ENCODE results near the gene CDRT4.

The CDRT4 gene

DNA sequence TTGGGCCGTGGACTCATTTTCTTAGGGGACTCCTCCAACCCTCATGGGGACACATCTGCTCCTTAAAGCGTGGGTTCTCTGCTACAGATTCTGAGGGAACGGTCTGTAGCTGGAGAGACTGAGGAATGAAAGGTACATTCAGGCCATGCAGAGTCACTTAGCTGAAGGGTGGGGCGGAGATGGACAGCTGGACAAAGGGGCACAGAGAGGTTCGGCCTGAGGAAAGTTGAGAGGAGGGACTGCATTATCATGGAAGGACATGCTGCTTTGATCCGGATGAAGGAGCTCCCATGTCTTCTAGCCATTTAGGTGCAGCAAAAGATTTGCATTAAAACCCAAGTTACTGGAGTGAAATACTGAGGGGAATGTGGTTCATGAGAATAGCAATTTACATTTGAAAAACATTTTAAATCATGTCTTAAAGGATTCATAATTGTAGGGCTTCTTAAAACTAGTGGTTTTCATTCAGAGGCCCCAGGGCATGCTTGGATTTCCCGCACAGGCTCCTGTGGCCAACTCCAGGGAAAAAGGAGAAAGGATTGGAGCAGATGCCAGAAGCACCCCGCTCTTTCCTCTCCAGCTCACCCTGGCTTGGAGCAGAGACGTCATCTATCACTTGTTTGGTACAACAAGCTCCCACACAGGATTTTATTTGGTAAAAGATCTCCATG lies 54.2 kb downstream of the CDRT4 start:
- no peaks in the 10 kb centered on the region for H3K4me1 ChIP-seq (ENCODE audit: control insufficient read depth, low read length)
- H3K79me2 ChIP-seq (ENCODE audit: control insufficient read depth, low read length): no peaks in the 10 kb centered on the region
- H3K27ac ChIP-seq (ENCODE audit: low read depth, low read length): no peak overlapping the region
- no peak overlapping the region for H3K4me2 ChIP-seq (ENCODE audit: low read length)
- no peaks in the 10 kb centered on the region for H4K20me1 ChIP-seq (ENCODE audit: control insufficient read depth, insufficient read depth, low read depth, low read length)
- H3F3A ChIP-seq (ENCODE audit: control insufficient read depth, insufficient read depth): no peaks in the 10 kb centered on the region
- H3K36me3 ChIP-seq (ENCODE audit: control insufficient read depth, low read length): no peaks in the 10 kb centered on the region
- H3K9me3 ChIP-seq (ENCODE audit: control insufficient read depth, insufficient read depth, low read length): no peaks in the 10 kb centered on the region
- H3K9me2 ChIP-seq (replicated peaks; ENCODE audit: control insufficient read depth, low read length): no peaks in the 10 kb centered on the region
- no peaks in the 10 kb centered on the region for H3K27me3 ChIP-seq (ENCODE audit: control insufficient read depth, low read length)
- TF ChIP-seq, protein P1, sequence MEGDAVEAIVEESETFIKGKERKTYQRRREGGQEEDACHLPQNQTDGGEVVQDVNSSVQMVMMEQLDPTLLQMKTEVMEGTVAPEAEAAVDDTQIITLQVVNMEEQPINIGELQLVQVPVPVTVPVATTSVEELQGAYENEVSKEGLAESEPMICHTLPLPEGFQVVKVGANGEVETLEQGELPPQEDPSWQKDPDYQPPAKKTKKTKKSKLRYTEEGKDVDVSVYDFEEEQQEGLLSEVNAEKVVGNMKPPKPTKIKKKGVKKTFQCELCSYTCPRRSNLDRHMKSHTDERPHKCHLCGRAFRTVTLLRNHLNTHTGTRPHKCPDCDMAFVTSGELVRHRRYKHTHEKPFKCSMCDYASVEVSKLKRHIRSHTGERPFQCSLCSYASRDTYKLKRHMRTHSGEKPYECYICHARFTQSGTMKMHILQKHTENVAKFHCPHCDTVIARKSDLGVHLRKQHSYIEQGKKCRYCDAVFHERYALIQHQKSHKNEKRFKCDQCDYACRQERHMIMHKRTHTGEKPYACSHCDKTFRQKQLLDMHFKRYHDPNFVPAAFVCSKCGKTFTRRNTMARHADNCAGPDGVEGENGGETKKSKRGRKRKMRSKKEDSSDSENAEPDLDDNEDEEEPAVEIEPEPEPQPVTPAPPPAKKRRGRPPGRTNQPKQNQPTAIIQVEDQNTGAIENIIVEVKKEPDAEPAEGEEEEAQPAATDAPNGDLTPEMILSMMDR (IDR thresholded peaks at IDR 0.05; ENCODE audit: low read depth, low read length, poor library complexity, severe bottlenecking): no peak
- TF ChIP-seq EZH2phosphoT487 (IDR thresholded peaks at IDR 0.05; ENCODE audit: borderline replicate concordance, low read length): no peak
- H3K4me3 ChIP-seq (ENCODE audit: low read length): no peak overlapping the region

GRCh38 chr17:15412606-15413005 lies 54.8 kb downstream of the CDRT4 start:
- Histone ChIP-seq H3K4me2 (ENCODE audit: low read length) (no peak overlapping the region), H4K20me1 (ENCODE audit: control insufficient read depth, insufficient read depth, low read depth, low read length) (no peaks in the 10 kb centered on the region), H3K4me1 (ENCODE audit: control insufficient read depth, low read length) (no peaks in the 10 kb centered on the region), H3K4me3 (ENCODE audit: low read length) (no peak overlapping the region), H3K36me3 (ENCODE audit: control insufficient read depth, low read length) (no peaks in the 10 kb centered on the region), H3F3A (ENCODE audit: control insufficient read depth, insufficient read depth) (no peaks in the 10 kb centered on the region), H3K79me2 (ENCODE audit: control insufficient read depth, low read length) (no peaks in the 10 kb centered on the region), H3K27ac (ENCODE audit: low read depth, low read length) (no peak overlapping the region), H3K27me3 (ENCODE audit: control insufficient read depth, low read length) (no peaks in the 10 kb centered on the region), H3K9me3 (ENCODE audit: control insufficient read depth, insufficient read depth, low read length) (no peaks in the 10 kb centered on the region), H3K9me2 (replicated peaks; ENCODE audit: control insufficient read depth, low read length) (no peaks in the 10 kb centered on the region)
- no peak for TF ChIP-seq EZH2phosphoT487 (IDR thresholded peaks at IDR 0.05; ENCODE audit: borderline replicate concordance, low read length)
- TF ChIP-seq, protein P1 (IDR thresholded peaks at IDR 0.05; ENCODE audit: low read depth, low read length, poor library complexity, severe bottlenecking): no peak

DNA sequence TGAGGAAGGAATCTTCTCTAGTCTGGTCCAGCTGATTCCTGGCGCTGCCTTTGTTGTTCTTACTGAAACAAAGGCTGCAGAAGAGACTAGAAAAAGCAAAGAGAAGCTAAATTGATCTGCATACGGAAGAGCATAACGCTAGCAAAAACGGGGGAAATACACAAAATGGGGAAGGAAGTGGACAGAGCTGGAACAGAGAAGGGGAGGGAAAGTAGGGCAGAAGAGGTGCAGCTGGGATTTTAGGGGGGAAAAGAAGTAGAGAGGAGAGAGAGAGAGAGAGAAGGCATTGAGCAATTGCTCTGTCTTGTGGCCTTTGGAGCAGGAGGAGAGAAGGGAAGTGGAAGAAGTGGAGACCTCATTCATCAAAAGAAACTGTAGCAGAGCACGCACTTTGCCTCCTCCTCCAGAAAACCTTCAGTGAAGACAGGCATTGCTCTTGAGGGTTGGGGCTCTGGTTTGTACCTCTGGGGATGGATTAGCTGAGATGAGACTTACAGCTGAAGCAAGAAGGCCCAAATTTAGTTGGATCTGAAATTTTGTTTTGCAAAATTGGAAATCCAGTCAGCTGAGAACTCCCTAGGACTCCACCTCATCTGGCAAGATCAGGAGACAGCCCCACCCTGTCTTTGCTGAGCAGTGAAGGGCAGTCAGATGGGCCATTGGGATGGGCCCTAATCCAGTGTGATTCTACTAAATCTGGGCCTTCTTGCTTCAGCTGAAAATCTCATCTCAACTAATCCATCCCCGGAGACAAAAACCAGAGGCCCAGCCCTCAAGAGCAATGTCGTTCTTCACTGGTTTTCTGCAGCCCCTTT lies 55.8 kb downstream of the CDRT4 start:
- Histone ChIP-seq H3K9me3 (ENCODE audit: control insufficient read depth, insufficient read depth, low read length) (no peaks in the 10 kb centered on the region), H4K20me1 (ENCODE audit: control insufficient read depth, insufficient read depth, low read depth, low read length) (no peaks in the 10 kb centered on the region), H3K4me1 (ENCODE audit: control insufficient read depth, low read length) (no peaks in the 10 kb centered on the region), H3F3A (ENCODE audit: control insufficient read depth, insufficient read depth) (no peaks in the 10 kb centered on the region), H3K4me3 (ENCODE audit: low read length) (no peak overlapping the region), H3K79me2 (ENCODE audit: control insufficient read depth, low read length) (no peaks in the 10 kb centered on the region), H3K36me3 (ENCODE audit: control insufficient read depth, low read length) (no peaks in the 10 kb centered on the region), H3K27ac (ENCODE audit: low read depth, low read length) (no peak overlapping the region), H3K4me2 (ENCODE audit: low read length) (no peak overlapping the region), H3K27me3 (ENCODE audit: control insufficient read depth, low read length) (no peaks in the 10 kb centered on the region), H3K9me2 (replicated peaks; ENCODE audit: control insufficient read depth, low read length) (no peaks in the 10 kb centered on the region)
- no peak for TF ChIP-seq EZH2phosphoT487 (IDR thresholded peaks at IDR 0.05; ENCODE audit: borderline replicate concordance, low read length)
- TF ChIP-seq, protein P1 (IDR thresholded peaks at IDR 0.05; ENCODE audit: low read depth, low read length, poor library complexity, severe bottlenecking): no peak
